Measurements from ENCODE around the gene APOBEC3H. TPM values are rescaled to one million over a fixed set of nuclear protein-coding genes. Genes with fewer than 3 reads are reported as not detected.

APOBEC3H gene
- total and polyA plus RNA-seq, 9 of the 15 experiments (the other 6 are each of a cell fraction or from before 2014, with no cell fraction given) = 0.10 to 0.21 TPM; not detected in 7

DNA sequence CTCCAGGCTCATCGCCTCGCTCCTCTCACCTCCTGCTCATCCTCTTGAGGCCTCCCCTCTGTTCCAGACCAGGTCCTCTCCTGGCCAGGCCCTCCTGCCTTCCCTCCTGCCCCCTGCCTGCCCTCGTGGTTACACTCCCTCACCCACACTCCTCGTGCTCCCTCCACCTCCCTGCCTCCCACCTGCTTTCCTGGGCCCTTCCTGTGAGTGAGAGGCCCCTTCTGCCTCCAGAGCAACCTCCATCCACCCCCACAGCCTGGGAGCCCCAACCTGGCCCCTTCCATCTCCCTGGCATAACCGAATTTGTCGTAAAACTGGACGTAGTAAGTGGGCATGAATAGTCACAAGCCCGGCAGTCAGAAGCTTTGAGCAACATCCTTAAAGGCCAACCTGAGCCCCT, 15.4 kb upstream of the APOBEC3H start (continued):
- TF ChIP-seq, protein P1, sequence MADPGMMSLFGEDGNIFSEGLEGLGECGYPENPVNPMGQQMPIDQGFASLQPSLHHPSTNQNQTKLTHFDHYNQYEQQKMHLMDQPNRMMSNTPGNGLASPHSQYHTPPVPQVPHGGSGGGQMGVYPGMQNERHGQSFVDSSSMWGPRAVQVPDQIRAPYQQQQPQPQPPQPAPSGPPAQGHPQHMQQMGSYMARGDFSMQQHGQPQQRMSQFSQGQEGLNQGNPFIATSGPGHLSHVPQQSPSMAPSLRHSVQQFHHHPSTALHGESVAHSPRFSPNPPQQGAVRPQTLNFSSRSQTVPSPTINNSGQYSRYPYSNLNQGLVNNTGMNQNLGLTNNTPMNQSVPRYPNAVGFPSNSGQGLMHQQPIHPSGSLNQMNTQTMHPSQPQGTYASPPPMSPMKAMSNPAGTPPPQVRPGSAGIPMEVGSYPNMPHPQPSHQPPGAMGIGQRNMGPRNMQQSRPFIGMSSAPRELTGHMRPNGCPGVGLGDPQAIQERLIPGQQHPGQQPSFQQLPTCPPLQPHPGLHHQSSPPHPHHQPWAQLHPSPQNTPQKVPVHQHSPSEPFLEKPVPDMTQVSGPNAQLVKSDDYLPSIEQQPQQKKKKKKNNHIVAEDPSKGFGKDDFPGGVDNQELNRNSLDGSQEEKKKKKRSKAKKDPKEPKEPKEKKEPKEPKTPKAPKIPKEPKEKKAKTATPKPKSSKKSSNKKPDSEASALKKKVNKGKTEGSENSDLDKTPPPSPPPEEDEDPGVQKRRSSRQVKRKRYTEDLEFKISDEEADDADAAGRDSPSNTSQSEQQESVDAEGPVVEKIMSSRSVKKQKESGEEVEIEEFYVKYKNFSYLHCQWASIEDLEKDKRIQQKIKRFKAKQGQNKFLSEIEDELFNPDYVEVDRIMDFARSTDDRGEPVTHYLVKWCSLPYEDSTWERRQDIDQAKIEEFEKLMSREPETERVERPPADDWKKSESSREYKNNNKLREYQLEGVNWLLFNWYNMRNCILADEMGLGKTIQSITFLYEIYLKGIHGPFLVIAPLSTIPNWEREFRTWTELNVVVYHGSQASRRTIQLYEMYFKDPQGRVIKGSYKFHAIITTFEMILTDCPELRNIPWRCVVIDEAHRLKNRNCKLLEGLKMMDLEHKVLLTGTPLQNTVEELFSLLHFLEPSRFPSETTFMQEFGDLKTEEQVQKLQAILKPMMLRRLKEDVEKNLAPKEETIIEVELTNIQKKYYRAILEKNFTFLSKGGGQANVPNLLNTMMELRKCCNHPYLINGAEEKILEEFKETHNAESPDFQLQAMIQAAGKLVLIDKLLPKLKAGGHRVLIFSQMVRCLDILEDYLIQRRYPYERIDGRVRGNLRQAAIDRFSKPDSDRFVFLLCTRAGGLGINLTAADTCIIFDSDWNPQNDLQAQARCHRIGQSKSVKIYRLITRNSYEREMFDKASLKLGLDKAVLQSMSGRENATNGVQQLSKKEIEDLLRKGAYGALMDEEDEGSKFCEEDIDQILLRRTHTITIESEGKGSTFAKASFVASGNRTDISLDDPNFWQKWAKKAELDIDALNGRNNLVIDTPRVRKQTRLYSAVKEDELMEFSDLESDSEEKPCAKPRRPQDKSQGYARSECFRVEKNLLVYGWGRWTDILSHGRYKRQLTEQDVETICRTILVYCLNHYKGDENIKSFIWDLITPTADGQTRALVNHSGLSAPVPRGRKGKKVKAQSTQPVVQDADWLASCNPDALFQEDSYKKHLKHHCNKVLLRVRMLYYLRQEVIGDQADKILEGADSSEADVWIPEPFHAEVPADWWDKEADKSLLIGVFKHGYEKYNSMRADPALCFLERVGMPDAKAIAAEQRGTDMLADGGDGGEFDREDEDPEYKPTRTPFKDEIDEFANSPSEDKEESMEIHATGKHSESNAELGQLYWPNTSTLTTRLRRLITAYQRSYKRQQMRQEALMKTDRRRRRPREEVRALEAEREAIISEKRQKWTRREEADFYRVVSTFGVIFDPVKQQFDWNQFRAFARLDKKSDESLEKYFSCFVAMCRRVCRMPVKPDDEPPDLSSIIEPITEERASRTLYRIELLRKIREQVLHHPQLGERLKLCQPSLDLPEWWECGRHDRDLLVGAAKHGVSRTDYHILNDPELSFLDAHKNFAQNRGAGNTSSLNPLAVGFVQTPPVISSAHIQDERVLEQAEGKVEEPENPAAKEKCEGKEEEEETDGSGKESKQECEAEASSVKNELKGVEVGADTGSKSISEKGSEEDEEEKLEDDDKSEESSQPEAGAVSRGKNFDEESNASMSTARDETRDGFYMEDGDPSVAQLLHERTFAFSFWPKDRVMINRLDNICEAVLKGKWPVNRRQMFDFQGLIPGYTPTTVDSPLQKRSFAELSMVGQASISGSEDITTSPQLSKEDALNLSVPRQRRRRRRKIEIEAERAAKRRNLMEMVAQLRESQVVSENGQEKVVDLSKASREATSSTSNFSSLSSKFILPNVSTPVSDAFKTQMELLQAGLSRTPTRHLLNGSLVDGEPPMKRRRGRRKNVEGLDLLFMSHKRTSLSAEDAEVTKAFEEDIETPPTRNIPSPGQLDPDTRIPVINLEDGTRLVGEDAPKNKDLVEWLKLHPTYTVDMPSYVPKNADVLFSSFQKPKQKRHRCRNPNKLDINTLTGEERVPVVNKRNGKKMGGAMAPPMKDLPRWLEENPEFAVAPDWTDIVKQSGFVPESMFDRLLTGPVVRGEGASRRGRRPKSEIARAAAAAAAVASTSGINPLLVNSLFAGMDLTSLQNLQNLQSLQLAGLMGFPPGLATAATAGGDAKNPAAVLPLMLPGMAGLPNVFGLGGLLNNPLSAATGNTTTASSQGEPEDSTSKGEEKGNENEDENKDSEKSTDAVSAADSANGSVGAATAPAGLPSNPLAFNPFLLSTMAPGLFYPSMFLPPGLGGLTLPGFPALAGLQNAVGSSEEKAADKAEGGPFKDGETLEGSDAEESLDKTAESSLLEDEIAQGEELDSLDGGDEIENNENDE (IDR thresholded peaks at IDR 0.05; ENCODE audit: low read depth, low read length) = no peak
- TF ChIP-seq ZNF134 (CRISPR knock-in tag; conservative IDR thresholded peaks at IDR 0.05) = no peak
- TF ChIP-seq ZNF324 (CRISPR knock-in tag; IDR thresholded peaks at IDR 0.05) = no peak
- no peak for TF ChIP-seq SMAD4 (CRISPR knock-in tag; conservative IDR thresholded peaks at IDR 0.05)
- no peak for TF ChIP-seq FUS (optimal IDR thresholded peaks at IDR 0.05; ENCODE audit: low read depth, low read length)
- no peak for TF ChIP-seq NR0B1 (IDR thresholded peaks at IDR 0.05; ENCODE audit: partially characterized antibody)
- no peak for TF ChIP-seq RCOR1 (IDR thresholded peaks at IDR 0.05; ENCODE audit: borderline replicate concordance in 1 of 2, low read depth in 2 of 2, low read length in 2 of 2)
- TF ChIP-seq, protein P2, sequence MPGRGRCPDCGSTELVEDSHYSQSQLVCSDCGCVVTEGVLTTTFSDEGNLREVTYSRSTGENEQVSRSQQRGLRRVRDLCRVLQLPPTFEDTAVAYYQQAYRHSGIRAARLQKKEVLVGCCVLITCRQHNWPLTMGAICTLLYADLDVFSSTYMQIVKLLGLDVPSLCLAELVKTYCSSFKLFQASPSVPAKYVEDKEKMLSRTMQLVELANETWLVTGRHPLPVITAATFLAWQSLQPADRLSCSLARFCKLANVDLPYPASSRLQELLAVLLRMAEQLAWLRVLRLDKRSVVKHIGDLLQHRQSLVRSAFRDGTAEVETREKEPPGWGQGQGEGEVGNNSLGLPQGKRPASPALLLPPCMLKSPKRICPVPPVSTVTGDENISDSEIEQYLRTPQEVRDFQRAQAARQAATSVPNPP (IDR thresholded peaks at IDR 0.05; ENCODE audit: borderline replicate concordance, insufficient read depth, insufficient read length) = no peak

Data from K562 (cell line).